Calu3 (cell line): ENCODE data around the gene FTCDNL1. TPM values are rescaled to one million over a fixed set of nuclear protein-coding genes. Genes with fewer than 3 reads are reported as not detected.

Source experiments
- BruUV-seq: library from RNA; stranded (reverse); fragments of 400-500 nt; replicated peaks from 2 replicates; lab custom pipeline; 2021; lab: Mats Ljungman, UMichigan
- CTCF ChIA-PET: fragments of 300-600 bp; sonication (Branson Sonifier 250); formaldehyde crosslinking; loops from one replicate; lab custom pipeline; 2022; ENCODE audit warnings: antibody characterized with exemption; lab: Charles Lee
- DNase-seq: peaks from one replicate; pipeline ENCODE4 v3.0.0; 2022
- H3K27ac Mint-ChIP-seq: one replicate; pipeline ENCODE4 v1.8.0; 2022; ENCODE audit warnings: mixed read lengths; ENCODE audit not compliant: unreplicated experiment
- H3K27me3 Mint-ChIP-seq: one replicate; pipeline ENCODE4 v1.8.0; 2022; ENCODE audit warnings: mixed read lengths; ENCODE audit not compliant: unreplicated experiment
- H3K36me3 Mint-ChIP-seq: one replicate; pipeline ENCODE4 v1.8.0; 2022; ENCODE audit warnings: mild to moderate bottlenecking, moderate library complexity, mixed read lengths; ENCODE audit not compliant: insufficient read depth, unreplicated experiment
- H3K4me1 Mint-ChIP-seq: one replicate; pipeline ENCODE4 v1.8.0; 2022; ENCODE audit warnings: mild to moderate bottlenecking, low read depth, mixed read lengths; ENCODE audit not compliant: unreplicated experiment
- H3K4me3 Mint-ChIP-seq: one replicate; pipeline ENCODE4 v1.8.0; 2022; ENCODE audit warnings: mild to moderate bottlenecking, low read depth, moderate library complexity, mixed read lengths; ENCODE audit not compliant: unreplicated experiment
- H3K9me3 Mint-ChIP-seq: one replicate; pipeline ENCODE4 v1.8.0; 2022; ENCODE audit warnings: low read depth, mixed read lengths; ENCODE audit not compliant: unreplicated experiment
- intact Hi-C: fragments of 100-400 bp; cut with micrococcal nuclease; formaldehyde crosslinking; loops from one replicate; pipeline ENCODE4 v1.10.0; 2022; ENCODE audit not compliant: unreplicated experiment
- total RNA-seq: library from RNA; stranded (reverse); gene quantifications from 2 replicates; pipeline ENCODE4 v1.2.3, GENCODE V29; 2022
- TF ChIP-seq, protein P1 (sequence below): fragments of 200-600 bp; IDR thresholded peaks from one replicate; pipeline ENCODE4 v1.8.0; 2022; ENCODE audit warnings: antibody characterized with exemption; ENCODE audit not compliant: unreplicated experiment

The FTCDNL1 gene
- total RNA-seq, 1 experiment from 2014 or later: 1.9 TPM

GRCh38 chr2:199760574-199760973 is 90.4 kb downstream of the FTCDNL1 start:
- no TSS peak for BruUV-seq
- intact Hi-C loops: no loop called here
- Mint-ChIP-seq H3K4me3 (no peak overlapping the region), H3K9me3 (no peaks in the 10 kb centered on the region), H3K36me3 (no peaks in the 10 kb centered on the region), H3K27ac (no peak overlapping the region), H3K4me1 (no peaks in the 10 kb centered on the region), H3K27me3 (peaks cover 15% of the 10 kb centered on the region)
- no peak for DNase-seq
- CTCF ChIA-PET: no interaction called here
- TF ChIP-seq, protein P1, sequence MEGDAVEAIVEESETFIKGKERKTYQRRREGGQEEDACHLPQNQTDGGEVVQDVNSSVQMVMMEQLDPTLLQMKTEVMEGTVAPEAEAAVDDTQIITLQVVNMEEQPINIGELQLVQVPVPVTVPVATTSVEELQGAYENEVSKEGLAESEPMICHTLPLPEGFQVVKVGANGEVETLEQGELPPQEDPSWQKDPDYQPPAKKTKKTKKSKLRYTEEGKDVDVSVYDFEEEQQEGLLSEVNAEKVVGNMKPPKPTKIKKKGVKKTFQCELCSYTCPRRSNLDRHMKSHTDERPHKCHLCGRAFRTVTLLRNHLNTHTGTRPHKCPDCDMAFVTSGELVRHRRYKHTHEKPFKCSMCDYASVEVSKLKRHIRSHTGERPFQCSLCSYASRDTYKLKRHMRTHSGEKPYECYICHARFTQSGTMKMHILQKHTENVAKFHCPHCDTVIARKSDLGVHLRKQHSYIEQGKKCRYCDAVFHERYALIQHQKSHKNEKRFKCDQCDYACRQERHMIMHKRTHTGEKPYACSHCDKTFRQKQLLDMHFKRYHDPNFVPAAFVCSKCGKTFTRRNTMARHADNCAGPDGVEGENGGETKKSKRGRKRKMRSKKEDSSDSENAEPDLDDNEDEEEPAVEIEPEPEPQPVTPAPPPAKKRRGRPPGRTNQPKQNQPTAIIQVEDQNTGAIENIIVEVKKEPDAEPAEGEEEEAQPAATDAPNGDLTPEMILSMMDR: no peak

- H3K9me3 Mint-ChIP-seq: peaks cover 2% of the 10 kb centered on the region
- BruUV-seq: no TSS peak
- intact Hi-C loops: no loop called here
- DNase-seq: no peak
- H3K27ac Mint-ChIP-seq: no peak overlapping the region
- TF ChIP-seq, protein P1: no peak
- H3K27me3 Mint-ChIP-seq: peaks cover 28% of the 10 kb centered on the region
- CTCF ChIA-PET: no interaction called here
- H3K4me1 Mint-ChIP-seq: no peaks in the 10 kb centered on the region
- H3K36me3 Mint-ChIP-seq: no peaks in the 10 kb centered on the region
- H3K4me3 Mint-ChIP-seq: no peak overlapping the region
These were observed 93.6 kb downstream of the FTCDNL1 start for GRCh38 chr2:199757233-199757870.

- CTCF ChIA-PET: no interaction called here
- no peaks in the 10 kb centered on the region for H3K36me3 Mint-ChIP-seq
- intact Hi-C loops: no loop called here
- no peak overlapping the region for H3K4me3 Mint-ChIP-seq
- BruUV-seq: no TSS peak
- no peak overlapping the region for H3K27ac Mint-ChIP-seq
- no peak for DNase-seq
- TF ChIP-seq, protein P1: no peak
- H3K4me1 Mint-ChIP-seq: no peaks in the 10 kb centered on the region
- H3K27me3 Mint-ChIP-seq: peaks cover 32% of the 10 kb centered on the region
- H3K9me3 Mint-ChIP-seq: peaks cover 2% of the 10 kb centered on the region
These were observed 94.2 kb downstream of the FTCDNL1 start for GRCh38 chr2:199756743-199757142.

DNA sequence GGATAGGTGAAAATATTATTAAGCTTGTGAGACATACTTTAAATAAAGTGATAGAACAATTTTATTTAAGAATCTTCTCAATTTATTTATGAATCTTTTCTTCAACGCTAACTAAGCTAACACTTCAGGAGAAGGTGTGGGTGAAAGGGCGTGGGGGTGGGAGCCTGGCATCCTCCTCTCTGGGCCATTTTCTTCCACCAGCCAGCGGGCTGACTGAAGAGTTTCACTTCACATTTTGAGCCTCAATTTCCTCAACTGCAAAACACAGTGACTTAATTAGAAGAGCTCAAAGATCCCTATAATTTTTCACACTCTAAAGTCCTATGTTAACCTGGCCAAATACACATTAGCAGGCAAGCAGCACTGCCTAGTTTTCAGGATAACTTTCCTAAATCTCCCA is 94.8 kb downstream of the FTCDNL1 start:
- Mint-ChIP-seq H3K27ac (no peak overlapping the region), H3K9me3 (peaks cover 2% of the 10 kb centered on the region), H3K4me3 (no peak overlapping the region), H3K27me3 (peaks cover 32% of the 10 kb centered on the region), H3K36me3 (no peaks in the 10 kb centered on the region), H3K4me1 (no peaks in the 10 kb centered on the region)
- TF ChIP-seq, protein P1: no peak
- CTCF ChIA-PET: no interaction called here
- no TSS peak for BruUV-seq
- no peak for DNase-seq
- intact Hi-C loops: no loop called here
